Esophagus squamous epithelium (tissue), 5 donors: ENCODE results near the gene OTOF. TPM values are rescaled to one million over a fixed set of nuclear protein-coding genes. Genes with fewer than 3 reads are reported as not detected.

Experiments used
- DNase-seq: peaks from one replicate; lab custom pipeline; 2025; lab: John Stamatoyannopoulos, UW
- H3K27ac ChIP-seq, 4 donors: fragments of 200-600 bp; sonication (generic); one replicate each; pipeline ENCODE4 v1.5.1; 2016 to 2019; ENCODE audit warnings: mild to moderate bottlenecking in 1 of 4
- H3K27me3 ChIP-seq, 4 donors: fragments of 200-600 bp; sonication (generic); 1 replicate in 3 of 4; 2 replicates in 1 of 4; pipeline versions ENCODE4 v1.5.1 to v1.6.0; 2017 to 2021; ENCODE audit warnings: antibody characterized with exemption in 1 of 4
- H3K36me3 ChIP-seq, 3 donors: fragments of 200-600 bp; sonication (generic); one replicate each; pipeline ENCODE4 v1.5.1; 2016 to 2019
- H3K4me1 ChIP-seq, 3 donors: fragments of 200-600 bp; sonication (generic); one replicate each; pipeline ENCODE4 v1.5.1; 2017 to 2019
- H3K4me3 ChIP-seq, 4 donors: fragments of 200-600 bp; sonication (generic); 1 replicate in 3 of 4; 2 replicates in 1 of 4; pipeline ENCODE4 v1.5.1; 2016 to 2019; ENCODE audit warnings: mild to moderate bottlenecking in 2 of 4, moderate library complexity in 1 of 4
- H3K9me3 ChIP-seq, 3 donors: fragments of 200-600 bp; sonication (generic); one replicate each; pipeline ENCODE4 v1.5.1; 2016 to 2019
- POLR2A ChIP-seq, 4 donors: fragments of 450-650 bp; IDR thresholded peaks; one replicate each; pipeline ENCODE4 v1.6.1; 2017; ENCODE audit warnings: antibody characterized with exemption in 4 of 4, mild to moderate bottlenecking in 4 of 4, moderate library complexity in 3 of 4
- whole genome bisulfite sequencing, 2 donors: methylation state at CpG; one replicate each; pipeline ENCODE4 v1.1.5; 2018; 5-methylcytosine and 5-hydroxymethylcytosine counted together
- intact Hi-C: fragments of 100-400 bp; cut with DNase I; formaldehyde crosslinking; loops from one replicate; pipeline ENCODE4 v1.15.0; 2022
- total RNA-seq, 4 donors: library from RNA; depleted of rRNA; stranded (reverse); fragments of >200 nt; gene quantifications; one replicate each; pipeline ENCODE4 v1.1.0, GENCODE V29; 2016
- TF ChIP-seq, protein P1 (sequence below), 6 experiments: fragments of 450-650 bp in 4 of 6; fragments of 200-600 bp in 2 of 6; sonication (generic) in 2 of 6; IDR thresholded peaks; one replicate each; pipeline ENCODE4 v1.5.1; 2016 to 2019; ENCODE audit warnings: antibody characterized with exemption in 6 of 6, mild to moderate bottlenecking in 4 of 6, moderate library complexity in 4 of 6
- donor health status: DM: yes; HTN: yes; CAD: no.

Gene OTOF
- total RNA-seq, 4 donors from 2014 or later = under 0.01 to 0.56 TPM; not detected in 2

DNA sequence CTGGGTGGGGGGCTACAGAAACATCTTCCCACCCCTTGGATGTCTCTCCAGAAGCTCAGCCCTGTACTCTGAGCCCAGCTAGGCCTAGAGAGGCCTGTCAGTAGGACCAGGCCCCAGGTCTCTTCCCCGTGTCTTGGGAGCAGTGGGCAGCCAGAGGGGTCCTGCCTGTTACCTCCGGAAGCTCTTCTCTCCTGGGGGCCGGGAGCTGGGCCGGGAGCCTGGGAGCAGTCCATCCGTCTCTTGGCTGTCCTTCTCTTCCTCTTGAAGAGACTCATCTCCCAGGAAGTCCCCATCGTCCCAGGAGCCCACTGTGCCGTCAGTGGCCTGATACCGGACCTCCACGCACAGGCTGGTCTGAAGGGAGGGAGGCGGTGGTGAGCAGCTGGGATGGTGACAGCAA lies 38.3 kb upstream of the OTOF start:
- no CpG with 5 or more reads among the region's 10 CpGs for WGBS, 2 donors
- Histone ChIP-seq H3K36me3 (no peaks in the 10 kb centered on the region), H3K4me1 (no peaks in the 10 kb centered on the region), H3K4me3 (no peak overlapping the region), H3K9me3 (no peaks in the 10 kb centered on the region), H3K27ac (no peak overlapping the region), H3K27me3 (peaks cover 0 to 34% (median 0%) of the 10 kb centered on the region in 4 donors)
- DNase-seq = no peak
- intact Hi-C loops = no loop called here
- TF ChIP-seq, protein P1, sequence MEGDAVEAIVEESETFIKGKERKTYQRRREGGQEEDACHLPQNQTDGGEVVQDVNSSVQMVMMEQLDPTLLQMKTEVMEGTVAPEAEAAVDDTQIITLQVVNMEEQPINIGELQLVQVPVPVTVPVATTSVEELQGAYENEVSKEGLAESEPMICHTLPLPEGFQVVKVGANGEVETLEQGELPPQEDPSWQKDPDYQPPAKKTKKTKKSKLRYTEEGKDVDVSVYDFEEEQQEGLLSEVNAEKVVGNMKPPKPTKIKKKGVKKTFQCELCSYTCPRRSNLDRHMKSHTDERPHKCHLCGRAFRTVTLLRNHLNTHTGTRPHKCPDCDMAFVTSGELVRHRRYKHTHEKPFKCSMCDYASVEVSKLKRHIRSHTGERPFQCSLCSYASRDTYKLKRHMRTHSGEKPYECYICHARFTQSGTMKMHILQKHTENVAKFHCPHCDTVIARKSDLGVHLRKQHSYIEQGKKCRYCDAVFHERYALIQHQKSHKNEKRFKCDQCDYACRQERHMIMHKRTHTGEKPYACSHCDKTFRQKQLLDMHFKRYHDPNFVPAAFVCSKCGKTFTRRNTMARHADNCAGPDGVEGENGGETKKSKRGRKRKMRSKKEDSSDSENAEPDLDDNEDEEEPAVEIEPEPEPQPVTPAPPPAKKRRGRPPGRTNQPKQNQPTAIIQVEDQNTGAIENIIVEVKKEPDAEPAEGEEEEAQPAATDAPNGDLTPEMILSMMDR (IDR thresholded peaks at IDR 0.05) = no peak
- TF ChIP-seq POLR2A (IDR thresholded peaks at IDR 0.05) = no peak

DNA sequence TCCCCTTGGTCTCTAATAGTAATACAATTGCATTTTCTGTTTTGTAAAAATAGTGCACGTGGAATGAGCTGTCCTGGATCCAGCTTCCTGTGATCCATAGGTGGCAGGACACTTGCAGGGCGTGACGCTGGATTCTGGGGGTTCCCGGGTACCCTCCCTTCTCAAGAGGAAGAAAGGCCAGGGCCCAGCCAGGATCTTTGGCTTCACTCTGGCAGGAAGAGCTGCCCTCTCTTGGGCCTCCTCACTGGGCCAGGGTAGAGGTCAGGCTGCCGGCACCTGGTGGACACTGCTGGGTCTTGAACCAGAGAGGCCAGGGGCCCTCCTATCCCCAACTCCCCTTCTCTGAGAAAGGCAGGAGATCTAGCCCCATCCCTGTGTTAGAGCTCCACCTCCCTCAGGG lies 37.8 kb upstream of the OTOF start:
- TF ChIP-seq, protein P1 (IDR thresholded peaks at IDR 0.05) = no peak
- no peak for TF ChIP-seq POLR2A (IDR thresholded peaks at IDR 0.05)
- DNase-seq = no peak

DNA sequence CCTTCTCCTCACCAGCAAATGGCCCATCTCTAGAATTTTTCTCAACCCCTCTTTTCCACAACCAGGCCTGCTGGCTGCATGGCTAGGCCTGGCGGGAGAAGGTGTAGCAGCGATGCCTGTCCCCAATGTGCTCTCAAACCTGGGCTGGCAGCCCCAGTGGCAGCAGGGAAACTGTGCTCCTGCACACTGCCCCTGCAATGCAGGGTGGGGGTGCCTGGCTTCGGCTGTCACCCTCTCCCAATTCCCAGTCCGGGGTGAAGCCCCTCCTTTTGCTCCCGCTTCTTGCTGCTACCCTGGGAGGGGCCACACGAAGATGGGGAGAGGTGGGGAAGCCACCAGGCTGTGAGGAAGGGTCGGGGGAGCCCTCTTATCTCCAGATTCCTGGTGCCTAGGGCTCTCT lies 36.1 kb upstream of the OTOF start:
- Histone ChIP-seq H3K9me3 (no peaks in the 10 kb centered on the region), H3K27me3 (peaks cover 0 to 20% (median 0%) of the 10 kb centered on the region in 4 donors), H3K4me1 (no peaks in the 10 kb centered on the region), H3K4me3 (no peak overlapping the region), H3K36me3 (no peaks in the 10 kb centered on the region), H3K27ac (no peak overlapping the region)
- intact Hi-C loops = no loop called here
- WGBS, 2 donors = 80 to 100% methylated on average over 2 to 4 of the region's 7 CpGs
- no peak for TF ChIP-seq POLR2A (IDR thresholded peaks at IDR 0.05)
- TF ChIP-seq, protein P1 (IDR thresholded peaks at IDR 0.05) = no peak
- DNase-seq = no peak

More for the DNA sequence above, 37.8 kb upstream of the OTOF start:
- no peak overlapping the region for H3K27ac ChIP-seq
- no peaks in the 10 kb centered on the region for H3K4me1 ChIP-seq
- no peaks in the 10 kb centered on the region for H3K9me3 ChIP-seq
- no peak overlapping the region for H3K4me3 ChIP-seq
- intact Hi-C loops = no loop called here
- WGBS, 2 donors = 70 to 79% methylated on average over 2 to 3 of the region's 5 CpGs
- peaks cover 0 to 33% (median 0%) of the 10 kb centered on the region in 4 donors for H3K27me3 ChIP-seq
- H3K36me3 ChIP-seq = no peaks in the 10 kb centered on the region

DNA sequence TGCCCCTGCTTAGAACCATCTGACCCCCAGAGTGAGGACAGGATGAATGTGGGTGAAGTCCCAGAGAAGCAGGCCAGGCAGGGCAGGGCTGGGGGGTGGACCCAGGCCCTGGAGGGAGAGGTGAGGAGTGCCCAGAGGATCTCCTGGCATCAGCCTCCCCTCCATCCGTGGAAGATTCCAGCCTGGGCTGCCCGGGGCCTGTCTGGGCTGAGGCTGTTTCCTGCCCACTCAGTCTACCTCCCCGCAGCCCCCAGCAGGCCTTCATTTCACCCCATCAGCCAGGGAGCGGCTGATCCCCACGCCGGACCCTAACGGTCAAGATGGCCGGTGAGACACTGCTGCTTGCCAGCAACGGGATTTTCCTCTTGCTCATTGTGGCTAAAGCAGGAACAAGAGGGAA lies 35.3 kb upstream of the OTOF start:
- Histone ChIP-seq H3K9me3 (no peaks in the 10 kb centered on the region), H3K4me3 (no peak overlapping the region), H3K27ac (no peak overlapping the region), H3K4me1 (no peaks in the 10 kb centered on the region), H3K27me3 (peaks cover 0 to 13% (median 0%) of the 10 kb centered on the region in 4 donors), H3K36me3 (no peaks in the 10 kb centered on the region)
- DNase-seq = no peak
- TF ChIP-seq POLR2A (IDR thresholded peaks at IDR 0.05) = no peak
- TF ChIP-seq, protein P1 (IDR thresholded peaks at IDR 0.05) = no peak
- no CpG with 5 or more reads among the region's 9 CpGs for WGBS, 2 donors
- intact Hi-C loops = no loop called here

DNA sequence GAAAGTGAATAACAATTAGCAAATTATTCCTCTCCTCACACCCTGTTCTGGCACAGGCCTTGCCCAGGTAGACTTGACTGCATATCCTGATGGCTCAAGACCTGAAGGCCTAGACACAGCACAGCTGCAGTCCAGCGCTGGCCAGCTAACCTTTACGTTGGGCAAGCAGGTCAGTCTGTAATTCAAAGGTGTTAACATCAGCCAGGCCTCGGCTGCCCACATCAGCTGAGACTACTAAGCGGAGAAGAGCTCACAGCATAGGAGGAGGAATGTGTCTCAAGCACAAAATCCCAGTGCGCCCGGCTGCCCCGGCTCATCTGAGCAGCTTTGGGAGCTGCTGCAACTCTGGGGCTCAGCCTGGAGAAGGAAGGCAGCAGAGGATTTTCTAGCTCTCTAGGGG lies 33.5 kb upstream of the OTOF start:
- no peak for TF ChIP-seq POLR2A (IDR thresholded peaks at IDR 0.05)
- Histone ChIP-seq H3K4me1 (no peaks in the 10 kb centered on the region), H3K27ac (no peak overlapping the region), H3K36me3 (no peaks in the 10 kb centered on the region), H3K9me3 (no peaks in the 10 kb centered on the region), H3K4me3 (no peak overlapping the region), H3K27me3 (peaks cover 0 to 11% (median 0%) of the 10 kb centered on the region in 4 donors)
- 76 to 100% methylated on average over 3 of the region's 7 CpGs for WGBS, 2 donors
- intact Hi-C loops = no loop called here
- DNase-seq = no peak
